Measurements from ENCODE around the gene VPS36.

- TF ChIP-seq CTCF (conservative IDR thresholded peaks at IDR 0.05; ENCODE audit: low read depth, low read length): no peak
- TF ChIP-seq CEBPB (IDR thresholded peaks at IDR 0.05; ENCODE audit: low read depth, low read length): no peak
- no peak for TF ChIP-seq MAZ (IDR thresholded peaks at IDR 0.05; ENCODE audit: borderline replicate concordance, low read depth, low read length)
- TF ChIP-seq MAFK (IDR thresholded peaks at IDR 0.05; ENCODE audit: low read depth, low read length): no peak
- no peak for TF ChIP-seq SMC3 (IDR thresholded peaks at IDR 0.05; ENCODE audit: low read depth, low read length)
- TF ChIP-seq CHD1 (IDR thresholded peaks at IDR 0.05; ENCODE audit: low read depth, low read length): no peak
- TF ChIP-seq POLR2A (IDR thresholded peaks at IDR 0.05; ENCODE audit: low read depth, low read length): no peak
- TF ChIP-seq FOS (IDR thresholded peaks at IDR 0.05; ENCODE audit: low read depth, low read length): no peak
- TF ChIP-seq MXI1 (IDR thresholded peaks at IDR 0.05; ENCODE audit: borderline replicate concordance, low read depth, low read length): no peak
- no peak for TF ChIP-seq RFX5 (IDR thresholded peaks at IDR 0.05; ENCODE audit: low read depth, low read length)
- TF ChIP-seq BHLHE40 (IDR thresholded peaks at IDR 0.05; ENCODE audit: low read depth, low read length): no peak
- TF ChIP-seq RAD21 (IDR thresholded peaks at IDR 0.05; ENCODE audit: low read length): no peak
Observed at GRCh38 chr13:52447815-52448552, 2.5 kb downstream of the VPS36 start.

Measured in IMR-90 (cell line).